ENCODE results near the gene VMP1. TPM values are rescaled to one million over a fixed set of nuclear protein-coding genes. Genes with fewer than 3 reads are reported as not detected.

VMP1 gene
- total RNA-seq, 2 experiments from 2014 or later: 29.2 to 38.0 TPM

- no TSS peak for BruUV-seq (replicated peaks)
- H3K4me2 ChIP-seq (ENCODE audit: low read length): no peak overlapping the region
- no peak overlapping the region for H2AFZ ChIP-seq (ENCODE audit: low read length)
- TF ChIP-seq CTCF (conservative IDR thresholded peaks at IDR 0.05; ENCODE audit: low read length) (no peak), EZH2phosphoT487 (IDR thresholded peaks at IDR 0.05; ENCODE audit: borderline replicate concordance, low read depth, low read length) (no peak)
- no peaks in the 10 kb centered on the region for H3K9me3 ChIP-seq (ENCODE audit: low read length)
- POLR2A ChIA-PET: interaction anchor here (0.7 to 1.9 kb wide), 2 partner anchors 12 to 340 kb away, joined by 3 to 4 read pairs; no protein-coding TSS in a partner anchor
- no peak overlapping the region for H3K4me3 ChIP-seq (ENCODE audit: low read depth, low read length, poor library complexity, severe bottlenecking)
- no peaks in the 10 kb centered on the region for H3K36me3 ChIP-seq (ENCODE audit: insufficient read depth, low read length)
- DNase-seq (ENCODE audit: low spot score): no peak
- H3K4me1 ChIP-seq (ENCODE audit: insufficient read depth, low read length, poor library complexity, severe bottlenecking): no peaks in the 10 kb centered on the region
- H4K20me1 ChIP-seq (ENCODE audit: insufficient read depth, low read length): no peaks in the 10 kb centered on the region
- intact Hi-C loops (cut with micrococcal nuclease; ENCODE audit: unreplicated experiment): no loop called here
- H3K79me2 ChIP-seq (ENCODE audit: insufficient read depth, low read depth, low read length): no peaks in the 10 kb centered on the region
- CTCF ChIA-PET (ENCODE audit: unreplicated experiment): no interaction called here
- H3K9me2 ChIP-seq (ENCODE audit: insufficient read depth, low read length): no peaks in the 10 kb centered on the region
- no peak overlapping the region for H3K27ac ChIP-seq (ENCODE audit: low read depth, low read length, poor library complexity, severe bottlenecking)
These were observed 90.7 kb downstream of the VMP1 start for GRCh38 chr17:59798111-59798510.

GRCh38 chr17:59800530-59800942, 93.1 kb downstream of the VMP1 start:
- intact Hi-C loops (cut with micrococcal nuclease; ENCODE audit: unreplicated experiment): no loop called here
- no TSS peak for BruUV-seq (replicated peaks)

More at GRCh38 chr17:59800530-59800942, 93.1 kb downstream of the VMP1 start:
- ChIA-PET CTCF (ENCODE audit: unreplicated experiment) (no interaction called here), POLR2A (no interaction called here)
- Histone ChIP-seq H4K20me1 (ENCODE audit: insufficient read depth, low read length) (no peaks in the 10 kb centered on the region), H3K27ac (ENCODE audit: low read depth, low read length, poor library complexity, severe bottlenecking) (no peak overlapping the region), H3K9me3 (ENCODE audit: low read length) (no peaks in the 10 kb centered on the region), H3K4me2 (ENCODE audit: low read length) (no peak overlapping the region), H3K9me2 (ENCODE audit: insufficient read depth, low read length) (no peaks in the 10 kb centered on the region), H3K4me1 (ENCODE audit: insufficient read depth, low read length, poor library complexity, severe bottlenecking) (peaks cover 19% of the 10 kb centered on the region), H3K36me3 (ENCODE audit: insufficient read depth, low read length) (no peaks in the 10 kb centered on the region), H2AFZ (ENCODE audit: low read length) (no peak overlapping the region), H3K4me3 (ENCODE audit: low read depth, low read length, poor library complexity, severe bottlenecking) (no peak overlapping the region), H3K79me2 (ENCODE audit: insufficient read depth, low read depth, low read length) (no peaks in the 10 kb centered on the region)
- TF ChIP-seq CTCF (conservative IDR thresholded peaks at IDR 0.05; ENCODE audit: low read length): no peak
- no peak for TF ChIP-seq EZH2phosphoT487 (IDR thresholded peaks at IDR 0.05; ENCODE audit: borderline replicate concordance, low read depth, low read length)
- no peak for DNase-seq (ENCODE audit: low spot score)

All from OCI-LY7 (cell line).